Measurements from ENCODE around the gene SAMHD1. TPM values are rescaled to one million over a fixed set of nuclear protein-coding genes. Genes with fewer than 3 reads are reported as not detected.
"Not testable (repeated sequence)": the region's sequence is repeated elsewhere in the genome, so short reads cannot be mapped to it uniquely, and the experiment has no call there.

Gene SAMHD1
- 5.9 and 7.2 TPM in 2 replicates for polyA plus RNA-seq (2012; rRNA removed)
- polyA plus RNA-seq (2012; cell fraction: cytosol; rRNA removed) = 7.5 and 9.9 TPM in 2 replicates
- 3.1 and 4.6 TPM in 2 replicates for polyA plus RNA-seq (2012; cell fraction: nucleus; rRNA removed)

DNA sequence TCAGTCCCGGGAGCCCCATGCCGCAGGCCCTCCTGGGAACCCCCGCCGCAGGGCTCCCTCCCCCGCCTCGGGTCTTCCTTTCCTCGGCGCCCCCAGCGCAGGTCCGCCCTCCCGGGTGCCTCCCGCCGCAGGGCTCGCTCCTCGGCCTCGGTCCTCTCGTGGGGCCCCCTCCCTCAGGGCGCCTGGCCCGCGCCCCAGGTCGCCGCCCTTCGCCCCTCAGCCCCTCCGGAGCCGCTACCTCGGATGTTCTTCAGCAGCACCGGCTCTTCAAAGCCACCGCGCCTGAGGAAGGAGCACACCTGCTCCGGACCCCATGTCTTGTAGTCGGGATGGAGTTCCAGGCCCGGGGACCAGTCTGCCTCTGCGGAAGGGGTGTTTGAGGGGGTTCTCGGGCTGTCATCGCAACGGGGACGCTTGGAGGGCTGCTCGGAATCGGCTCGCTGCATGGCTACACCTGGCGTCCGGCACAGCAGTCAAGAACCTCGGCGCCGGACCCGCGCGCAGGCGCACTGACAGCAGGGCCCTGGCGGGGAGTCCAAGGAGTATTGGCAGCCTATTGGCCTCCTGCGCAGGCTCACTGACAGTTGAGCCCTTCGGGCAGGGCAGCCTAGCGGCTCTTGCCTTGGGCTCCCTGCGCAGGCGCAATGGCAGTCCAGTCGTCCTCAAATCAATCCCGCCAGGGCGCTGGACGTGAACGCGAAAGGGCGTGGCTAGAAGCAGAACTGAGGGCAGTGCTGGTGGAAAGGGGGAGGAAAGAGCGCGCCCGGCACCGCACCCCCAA, at the start of gene SAMHD1:
Gene SAMHD1, minus strand, starts transcription at position 511 of the 781 bp plus-strand sequence. Its CDS starts 65 bp downstream, at position 446.
- peak within 1 kb of the TSS; percentile 99 for H2AFZ ChIP-seq (ENCODE audit: low read depth)
- H3K4me2 ChIP-seq = peak within 1 kb of the TSS; percentile 98
- peak within 1 kb of the TSS in 1 of 2 experiments; percentile 10; a peak in 2 of 4 replicates for H3K27ac ChIP-seq (ENCODE audit: low read depth in 2 of 2, low read length in 1 of 2)
- peak; percentile 96 for DNase-seq
- peaks cover 0 to 5% of the 10 kb centered on the region in 2 experiments; a peak in 1 of 4 replicates for H3K4me1 ChIP-seq (ENCODE audit: control insufficient read depth in 1 of 2, insufficient read depth in 2 of 2, low read depth in 1 of 2, low read length in 1 of 2)
- peak; percentile 68; the same call in 1 of the 2 replicates for TF ChIP-seq SIN3A (IDR thresholded peaks at IDR 0.05; ENCODE audit: borderline replicate concordance, low read depth, low read length)
- TF ChIP-seq, protein P1, sequence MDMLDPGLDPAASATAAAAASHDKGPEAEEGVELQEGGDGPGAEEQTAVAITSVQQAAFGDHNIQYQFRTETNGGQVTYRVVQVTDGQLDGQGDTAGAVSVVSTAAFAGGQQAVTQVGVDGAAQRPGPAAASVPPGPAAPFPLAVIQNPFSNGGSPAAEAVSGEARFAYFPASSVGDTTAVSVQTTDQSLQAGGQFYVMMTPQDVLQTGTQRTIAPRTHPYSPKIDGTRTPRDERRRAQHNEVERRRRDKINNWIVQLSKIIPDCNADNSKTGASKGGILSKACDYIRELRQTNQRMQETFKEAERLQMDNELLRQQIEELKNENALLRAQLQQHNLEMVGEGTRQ (IDR thresholded peaks at IDR 0.05; ENCODE audit: borderline replicate concordance, low read depth, low read length) = no peak
- TF ChIP-seq TEAD4 (IDR thresholded peaks at IDR 0.05; ENCODE audit: borderline replicate concordance, insufficient read depth) = no peak
- TF ChIP-seq, protein P2, sequence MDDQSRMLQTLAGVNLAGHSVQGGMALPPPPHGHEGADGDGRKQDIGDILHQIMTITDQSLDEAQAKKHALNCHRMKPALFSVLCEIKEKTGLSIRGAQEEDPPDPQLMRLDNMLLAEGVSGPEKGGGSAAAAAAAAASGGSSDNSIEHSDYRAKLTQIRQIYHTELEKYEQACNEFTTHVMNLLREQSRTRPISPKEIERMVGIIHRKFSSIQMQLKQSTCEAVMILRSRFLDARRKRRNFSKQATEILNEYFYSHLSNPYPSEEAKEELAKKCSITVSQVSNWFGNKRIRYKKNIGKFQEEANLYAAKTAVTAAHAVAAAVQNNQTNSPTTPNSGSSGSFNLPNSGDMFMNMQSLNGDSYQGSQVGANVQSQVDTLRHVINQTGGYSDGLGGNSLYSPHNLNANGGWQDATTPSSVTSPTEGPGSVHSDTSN (IDR thresholded peaks at IDR 0.05) = no peak
- peak; percentile 44; the same call in 1 of the 2 replicates for TF ChIP-seq MXI1 (IDR thresholded peaks at IDR 0.05; ENCODE audit: low read depth, low read length)
- no peak for TF ChIP-seq CHD2 (IDR thresholded peaks at IDR 0.05; ENCODE audit: low read length, partially characterized antibody)
- no peak for TF ChIP-seq FOSL2 (IDR thresholded peaks at IDR 0.05; ENCODE audit: borderline replicate concordance, low read depth)
- no peak for TF ChIP-seq FOXM1 (IDR thresholded peaks at IDR 0.05; ENCODE audit: low read depth)
- peak; percentile 57; the same call in 1 of the 2 replicates for TF ChIP-seq POLR2AphosphoS5 (IDR thresholded peaks at IDR 0.05; ENCODE audit: low read depth, low read length)
- no peak for TF ChIP-seq JUND (IDR thresholded peaks at IDR 0.05)
- no peak for TF ChIP-seq RCOR1 (IDR thresholded peaks at IDR 0.05; ENCODE audit: low read length)
- peak; percentile 100 for TF ChIP-seq NRF1 (IDR thresholded peaks at IDR 0.05; ENCODE audit: low read depth, low read length)
- no peaks in the 10 kb centered on the region for H3K36me3 ChIP-seq (replicated peaks in 1 of 2; ENCODE audit: control insufficient read depth in 1 of 2, insufficient read depth in 2 of 2, low read length in 1 of 2)
- ChIA-PET CTCF (no interaction called here), POLR2A (no interaction called here)
- H4K20me1 ChIP-seq (ENCODE audit: insufficient read depth) = no peaks in the 10 kb centered on the region
- no peaks in the 10 kb centered on the region for H3K9me3 ChIP-seq
- WGBS (ENCODE audit: low lambda C conversion rate) = 1% methylated on average over 16 of the region's 66 CpGs
- no peaks in the 10 kb centered on the region for H3F3A ChIP-seq (replicated peaks; ENCODE audit: insufficient read depth)
- peak within 1 kb of the TSS; percentile 77 to 95 for H3K4me3 ChIP-seq (ENCODE audit: low read depth in 2 of 2, low read length in 1 of 2)
- no peaks in the 10 kb centered on the region for H3K27me3 ChIP-seq (ENCODE audit: insufficient read depth)
- no peaks in the 10 kb centered on the region; the same call in 1 of the 2 replicates for H3K79me2 ChIP-seq (ENCODE audit: insufficient read depth)
- peak within 1 kb of the TSS; percentile 66 for H3K9ac ChIP-seq
- no peaks in the 10 kb centered on the region for H3K9me2 ChIP-seq

DNA sequence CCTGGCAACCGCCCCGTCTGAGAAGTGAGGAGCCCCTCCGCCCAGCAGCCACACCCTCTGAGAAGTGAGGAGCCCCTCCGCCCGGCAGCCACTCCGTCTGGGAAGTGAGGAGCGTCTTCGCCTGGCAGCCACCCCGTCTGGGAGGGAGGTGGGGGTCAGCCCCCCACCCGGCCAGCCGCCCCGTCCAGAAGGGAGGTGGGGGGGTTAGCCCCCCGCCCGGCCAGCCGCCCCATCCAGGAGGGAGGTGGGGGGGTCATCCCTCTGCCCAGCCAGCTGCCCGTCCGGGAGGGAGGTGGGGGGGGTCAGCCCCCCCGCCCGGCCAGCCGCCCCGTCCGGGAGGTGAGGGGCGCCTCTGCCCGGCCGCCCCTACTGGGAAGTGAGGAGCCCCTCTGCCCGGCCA, 48.7 kb upstream of the SAMHD1 start:
- CTCF ChIA-PET; DNase-seq; H3K27me3 ChIP-seq (ENCODE audit: insufficient read depth); H3K9ac ChIP-seq; H2AFZ ChIP-seq (ENCODE audit: low read depth); H3K79me2 ChIP-seq (ENCODE audit: insufficient read depth); H3K4me3 ChIP-seq (ENCODE audit: low read depth in 2 of 2, low read length in 1 of 2); H3K4me1 ChIP-seq (ENCODE audit: control insufficient read depth in 1 of 2, insufficient read depth in 2 of 2, low read depth in 1 of 2, low read length in 1 of 2); H4K20me1 ChIP-seq (ENCODE audit: insufficient read depth); H3K27ac ChIP-seq (ENCODE audit: low read depth in 2 of 2, low read length in 1 of 2); H3F3A ChIP-seq (replicated peaks; ENCODE audit: insufficient read depth); H3K9me2 ChIP-seq; H3K4me2 ChIP-seq; H3K9me3 ChIP-seq; POLR2A ChIA-PET: not testable (repeated sequence)
- peaks cover 3 to 14% of the 10 kb centered on the region in 2 experiments for H3K36me3 ChIP-seq (replicated peaks in 1 of 2; ENCODE audit: control insufficient read depth in 1 of 2, insufficient read depth in 2 of 2, low read length in 1 of 2)
- WGBS (ENCODE audit: low lambda C conversion rate) = no CpG with 5 or more reads among the region's 26 CpGs
